Ammon's horn (tissue), 1 donor: ENCODE measurements around the gene SLC10A7.

Experiments used
- DNase-seq: peaks from one replicate; pipeline ENCODE4 v3.0.0-alpha.2; 2016; ENCODE audit warnings: low spot score

Gene SLC10A7

DNA sequence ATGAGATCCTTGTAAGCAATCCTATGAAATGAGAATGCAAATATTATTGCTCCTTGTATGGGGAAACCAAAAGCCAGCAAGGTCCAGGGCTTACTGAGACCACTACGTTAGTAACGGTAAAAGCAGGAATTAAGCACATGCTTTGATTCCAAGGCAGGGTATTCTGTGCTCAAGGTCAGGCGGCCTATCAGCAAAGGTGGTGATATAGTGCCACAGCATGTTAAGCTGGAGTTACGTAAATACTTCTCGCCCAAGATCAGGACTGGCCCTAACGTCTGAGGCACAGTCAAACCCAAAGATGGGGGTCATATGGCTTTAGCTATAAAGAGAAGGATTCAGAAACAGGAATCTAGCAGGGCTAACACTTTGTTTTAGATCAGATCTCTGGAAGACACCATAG, 27.6 kb downstream of the SLC10A7 start:
- no peak for DNase-seq

- no peak for DNase-seq
These were observed 31.6 kb downstream of the SLC10A7 start for GRCh38 chr4:146490106-146490505.

- no peak for DNase-seq
These were observed 33.1 kb downstream of the SLC10A7 start for GRCh38 chr4:146488495-146489174.

GRCh38 chr4:146486565-146486964, 35.2 kb downstream of the SLC10A7 start:
- DNase-seq: no peak

DNA sequence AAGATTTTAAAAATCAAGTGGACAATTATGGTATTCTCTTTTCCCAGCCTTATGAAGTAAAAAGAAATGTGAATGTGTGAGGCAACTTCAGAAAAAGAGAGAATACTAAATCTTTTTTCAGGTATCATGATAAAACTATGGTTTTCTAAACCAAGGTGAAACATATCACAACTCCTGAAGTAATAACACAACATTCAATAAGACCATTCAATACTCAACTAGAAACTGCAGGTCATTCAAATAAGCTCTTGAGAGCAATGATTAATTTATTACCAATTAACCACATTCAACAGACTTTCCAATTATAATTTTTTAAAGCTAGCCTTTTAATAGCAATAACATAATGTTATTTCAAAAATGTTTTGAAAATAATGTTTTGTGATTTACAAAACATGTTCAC, 35.8 kb downstream of the SLC10A7 start:
- DNase-seq: no peak

DNA sequence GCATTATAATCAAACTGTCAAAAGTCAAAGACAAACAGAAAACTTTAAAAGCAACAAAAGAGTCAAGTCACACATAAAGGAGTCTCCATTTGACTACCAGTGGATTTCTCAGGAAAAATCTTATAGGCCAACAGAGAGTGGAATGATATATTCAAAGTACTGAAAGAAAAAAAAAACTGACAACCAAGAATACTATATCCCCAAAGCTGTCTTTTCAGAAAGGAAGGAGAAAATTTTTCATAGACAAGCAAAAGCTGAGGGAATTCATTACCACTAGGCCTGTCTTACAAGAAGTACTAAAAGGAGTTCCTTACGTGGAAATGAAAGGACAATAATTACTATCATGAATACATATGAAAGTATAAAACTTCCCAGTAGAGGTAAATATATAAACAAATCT, 39.0 kb downstream of the SLC10A7 start:
- no peak for DNase-seq

GRCh38 chr4:146481246-146481645, 40.5 kb downstream of the SLC10A7 start:
- DNase-seq: no peak

DNA sequence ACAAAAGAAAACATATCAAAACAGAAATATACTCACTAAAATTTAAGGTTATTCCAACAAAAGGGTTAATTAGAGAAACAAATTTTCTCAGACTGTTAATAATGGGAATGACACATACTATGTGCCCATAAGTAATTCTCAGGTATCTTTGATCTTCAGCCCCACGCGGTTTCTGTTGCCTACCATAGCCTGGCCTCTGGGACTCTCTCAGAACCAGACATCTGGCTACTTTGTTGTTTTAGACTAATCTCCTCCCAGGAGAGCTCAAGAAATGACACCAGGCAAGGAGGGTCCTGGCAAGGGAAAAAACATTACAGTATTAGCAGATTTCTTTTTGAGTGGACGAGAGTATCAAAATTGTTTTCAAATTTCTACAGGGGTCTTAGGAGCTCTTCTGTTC, 43.7 kb downstream of the SLC10A7 start:
- DNase-seq: no peak

DNA sequence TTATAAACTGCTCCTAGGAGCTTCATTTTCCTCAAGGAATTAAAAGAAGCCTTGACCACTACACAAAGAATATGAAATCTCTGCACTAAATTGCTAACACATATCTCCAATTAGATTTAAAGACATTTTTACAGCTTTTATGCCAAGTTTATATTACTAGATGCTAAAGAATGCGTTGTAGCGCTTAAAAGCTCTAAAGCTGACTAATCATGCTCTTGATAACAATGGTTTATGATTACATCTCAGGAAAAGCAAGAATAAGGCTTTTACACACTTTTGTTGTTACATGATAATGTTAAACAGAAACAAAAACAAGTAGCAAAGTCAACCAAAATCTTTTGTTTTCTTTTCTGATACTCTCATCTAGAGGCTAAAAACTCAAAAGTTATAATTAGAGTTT, 44.7 kb downstream of the SLC10A7 start:
- DNase-seq: no peak

DNA sequence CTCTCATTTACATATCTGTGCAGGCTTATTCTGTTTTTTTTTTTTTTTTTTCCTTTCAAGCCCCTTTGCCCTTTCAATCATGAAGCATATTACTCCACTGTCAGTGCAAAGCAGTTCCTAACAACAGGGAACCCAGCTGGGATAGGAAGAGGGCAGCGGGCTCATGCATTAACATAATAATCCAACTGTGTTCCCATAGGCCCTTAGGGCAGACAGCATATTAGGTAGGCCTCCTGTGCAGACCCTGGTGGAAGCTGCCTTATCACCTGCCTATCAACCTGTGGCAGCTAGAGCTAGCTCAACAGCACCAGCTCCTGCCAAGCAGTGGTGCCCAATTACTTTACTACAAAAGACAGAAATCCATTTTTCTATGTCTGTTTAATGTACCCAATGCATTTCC, 49.3 kb downstream of the SLC10A7 start:
- DNase-seq: no peak

GRCh38 chr4:146470604-146471003, 51.1 kb downstream of the SLC10A7 start:
- DNase-seq: no peak

DNA sequence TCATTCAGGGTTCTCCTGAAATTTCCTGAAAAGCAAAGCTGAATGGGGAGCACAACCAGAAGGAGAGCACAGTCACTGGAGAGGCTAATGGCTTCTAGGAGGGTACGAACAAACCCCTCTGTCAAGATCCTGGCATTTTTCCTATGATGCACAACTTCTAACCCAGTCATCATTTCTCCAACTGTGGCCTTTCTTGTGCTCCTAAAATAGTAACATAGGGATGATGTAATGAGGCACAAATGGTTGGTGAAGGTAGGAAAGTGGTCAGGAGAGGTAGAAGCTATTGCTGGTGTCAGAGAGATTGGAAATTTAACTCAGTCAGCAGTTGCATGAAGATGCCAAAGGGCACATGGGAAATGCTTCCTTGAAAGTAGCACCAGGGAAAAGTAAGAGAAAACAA, 52.7 kb downstream of the SLC10A7 start:
- no peak for DNase-seq

GRCh38 chr4:146465628-146466027, 56.1 kb downstream of the SLC10A7 start:
- DNase-seq: no peak

- DNase-seq: no peak
These were observed 59.5 kb downstream of the SLC10A7 start for GRCh38 chr4:146462251-146462650.

GRCh38 chr4:146458594-146458993, 63.1 kb downstream of the SLC10A7 start:
- DNase-seq: no peak

DNA sequence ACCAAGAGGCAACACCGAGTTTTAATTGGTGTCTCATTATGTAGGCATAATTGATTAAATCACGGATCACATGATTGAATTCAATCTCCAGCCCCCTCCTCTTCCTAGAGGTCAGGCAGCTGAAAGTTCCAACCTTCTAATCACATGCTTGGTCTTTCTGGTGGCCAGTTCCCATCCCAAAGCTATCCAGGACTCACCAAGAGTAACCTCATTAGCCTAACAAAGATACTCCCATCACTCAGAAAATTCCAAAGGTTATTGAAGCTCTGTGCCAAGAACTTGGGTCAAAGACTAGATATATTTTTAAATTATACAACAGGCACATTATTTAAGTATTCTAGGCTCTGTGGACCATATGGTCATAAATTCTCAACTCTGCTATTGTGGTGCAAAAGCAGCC, 65.1 kb downstream of the SLC10A7 start:
- DNase-seq: no peak

GRCh38 chr4:146453181-146453807, 68.4 kb downstream of the SLC10A7 start:
- no peak for DNase-seq

- no peak for DNase-seq
These were observed 71.2 kb downstream of the SLC10A7 start for GRCh38 chr4:146450524-146450923.

GRCh38 chr4:146446555-146446954, 75.2 kb downstream of the SLC10A7 start:
- DNase-seq: no peak

GRCh38 chr4:146445198-146446150, 76.3 kb downstream of the SLC10A7 start:
- no peak for DNase-seq

DNA sequence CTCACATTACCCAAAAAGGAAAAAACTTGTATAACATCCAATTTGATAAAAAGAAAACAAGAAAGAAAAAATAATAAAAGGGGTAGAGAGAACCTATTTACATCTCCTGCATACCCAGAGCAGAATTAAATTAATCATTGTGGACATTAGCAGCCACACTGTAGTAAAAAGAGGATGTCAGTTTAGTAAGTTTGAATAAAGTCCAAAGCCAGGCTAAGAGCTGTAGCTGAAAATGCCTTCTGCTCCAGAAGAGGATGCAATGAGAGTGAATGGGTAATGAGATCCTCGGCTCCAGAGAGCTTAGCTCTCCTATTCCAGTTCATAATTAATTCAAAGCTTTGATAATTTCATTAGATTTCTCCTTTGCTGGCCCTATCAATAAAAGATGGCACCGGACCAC, 78.2 kb downstream of the SLC10A7 start:
- DNase-seq: no peak

GRCh38 chr4:146442801-146443200, 78.9 kb downstream of the SLC10A7 start:
- no peak for DNase-seq

- no peak for DNase-seq
These were observed 81.7 kb downstream of the SLC10A7 start for GRCh38 chr4:146439999-146440398.
